IMR-90 (cell line): ENCODE results near the gene CACNA2D3.

Source experiments
- CHD1 ChIP-seq: IDR thresholded peaks from 2 replicates; pipeline ENCODE4 v1.6.1; 2012; ENCODE audit warnings: low read depth, low read length, improper control_type of control experiment
- FOS ChIP-seq: fragments of 150-350 bp; IDR thresholded peaks from 2 replicates; pipeline ENCODE4 v1.6.1; 2016; ENCODE audit warnings: low read depth, low read length
- MXI1 ChIP-seq: IDR thresholded peaks from 2 replicates; pipeline ENCODE4 v1.6.1; 2012; ENCODE audit warnings: low read depth, mild to moderate bottlenecking, low read length, moderate library complexity, borderline replicate concordance
- NFE2L2 ChIP-seq: fragments of 150-350 bp; IDR thresholded peaks from 2 replicates; pipeline ENCODE4 v1.6.1; 2016; ENCODE audit warnings: low read depth, mild to moderate bottlenecking, low read length
- POLR2A ChIP-seq: IDR thresholded peaks from 2 replicates; pipeline ENCODE4 v1.6.1; 2012; ENCODE audit warnings: mild to moderate bottlenecking, low read depth, low read length
- RAD21 ChIP-seq: IDR thresholded peaks from 2 replicates; pipeline ENCODE4 v1.6.1; 2012; ENCODE audit warnings: low read length, improper control_type of control experiment
- RCOR1 ChIP-seq: IDR thresholded peaks from 2 replicates; pipeline ENCODE4 v1.6.1; 2012; ENCODE audit warnings: mild to moderate bottlenecking, low read length, improper control_type of control experiment; ENCODE audit not compliant: insufficient replicate concordance
- RFX5 ChIP-seq: IDR thresholded peaks from 2 replicates; pipeline ENCODE4 v1.8.0; 2012; ENCODE audit warnings: low read depth, mild to moderate bottlenecking, low read length, moderate library complexity
- SMC3 ChIP-seq: fragments of 150-350 bp; IDR thresholded peaks from 2 replicates; pipeline ENCODE4 v1.6.1; 2016; ENCODE audit warnings: low read depth, mild to moderate bottlenecking, antibody characterized with exemption, low read length, moderate library complexity
- USF2 ChIP-seq: fragments of 150-350 bp; IDR thresholded peaks from 2 replicates; pipeline ENCODE4 v1.6.1; 2017; ENCODE audit warnings: mild to moderate bottlenecking, antibody characterized with exemption, low read length, low read depth
- TF ChIP-seq, protein P1 (sequence below): conservative IDR thresholded peaks from 2 replicates; pipeline ENCODE4 v1.5.1; 2012; ENCODE audit warnings: mild to moderate bottlenecking, low read depth, low read length, improper control_type of control experiment

DNA sequence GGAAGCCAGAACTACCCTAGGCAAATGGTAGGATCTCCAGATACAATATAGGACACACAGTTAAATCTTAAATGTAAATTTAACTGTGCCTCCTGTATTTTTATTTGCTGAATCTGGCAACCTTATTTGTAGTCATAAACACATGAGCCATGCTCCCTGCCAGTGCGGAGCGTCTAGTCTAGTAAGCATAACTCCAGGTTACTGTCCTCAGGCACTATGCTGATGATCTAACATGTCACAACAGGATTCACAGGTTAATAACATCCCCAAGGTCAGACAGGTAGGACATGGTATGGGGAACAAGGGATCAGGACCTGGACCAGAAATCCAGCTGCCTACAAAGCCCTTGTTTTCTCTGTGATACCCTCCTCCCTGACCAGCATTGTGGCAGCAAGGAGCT, 305.1 kb downstream of the CACNA2D3 start:
- TF ChIP-seq POLR2A (no peak), MXI1 (no peak), SMC3 (no peak), RAD21 (no peak), RFX5 (no peak), RCOR1 (no peak), CHD1 (no peak), FOS (no peak), NFE2L2 (no peak), USF2 (no peak)
- TF ChIP-seq, protein P1, sequence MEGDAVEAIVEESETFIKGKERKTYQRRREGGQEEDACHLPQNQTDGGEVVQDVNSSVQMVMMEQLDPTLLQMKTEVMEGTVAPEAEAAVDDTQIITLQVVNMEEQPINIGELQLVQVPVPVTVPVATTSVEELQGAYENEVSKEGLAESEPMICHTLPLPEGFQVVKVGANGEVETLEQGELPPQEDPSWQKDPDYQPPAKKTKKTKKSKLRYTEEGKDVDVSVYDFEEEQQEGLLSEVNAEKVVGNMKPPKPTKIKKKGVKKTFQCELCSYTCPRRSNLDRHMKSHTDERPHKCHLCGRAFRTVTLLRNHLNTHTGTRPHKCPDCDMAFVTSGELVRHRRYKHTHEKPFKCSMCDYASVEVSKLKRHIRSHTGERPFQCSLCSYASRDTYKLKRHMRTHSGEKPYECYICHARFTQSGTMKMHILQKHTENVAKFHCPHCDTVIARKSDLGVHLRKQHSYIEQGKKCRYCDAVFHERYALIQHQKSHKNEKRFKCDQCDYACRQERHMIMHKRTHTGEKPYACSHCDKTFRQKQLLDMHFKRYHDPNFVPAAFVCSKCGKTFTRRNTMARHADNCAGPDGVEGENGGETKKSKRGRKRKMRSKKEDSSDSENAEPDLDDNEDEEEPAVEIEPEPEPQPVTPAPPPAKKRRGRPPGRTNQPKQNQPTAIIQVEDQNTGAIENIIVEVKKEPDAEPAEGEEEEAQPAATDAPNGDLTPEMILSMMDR: no peak
